IMR-90 (cell line): ENCODE measurements around the gene DNM3. TPM values are rescaled to one million over a fixed set of nuclear protein-coding genes. Genes with fewer than 3 reads are reported as not detected.

Experiments used
- ATAC-seq: fragments of 200-7000 bp; cut with Tn5 transposase; 2 replicates; pipeline ENCODE4 v1.9.1; 2020; ENCODE audit warnings: low read depth, mild to moderate bottlenecking, moderate library complexity
- BruUV-seq: library from RNA; stranded (reverse); fragments of 400-500 nt; replicated peaks from 2 replicates; lab custom pipeline; 2021; lab: Mats Ljungman, UMichigan
- CTCF ChIA-PET: fragments of 300-600 bp; formaldehyde crosslinking; extraction: SDS; loops from one replicate; lab custom pipeline; 2021; ENCODE audit warnings: antibody characterized with exemption; lab: Yijun Ruan, JAX
- POLR2A ChIA-PET: fragments of 300-600 bp; sonication (Branson Sonifier 250); formaldehyde crosslinking; loops from one replicate; lab custom pipeline; 2022; ENCODE audit warnings: antibody characterized with exemption; ENCODE audit not compliant: unreplicated experiment; lab: Charles Lee
- DNase-seq: peaks from one replicate; pipeline ENCODE4 v3.0.0; 2013
- H2AFZ ChIP-seq: replicated peaks from 2 replicates; pipeline ENCODE3; 2013; ENCODE audit warnings: low read length, mild to moderate bottlenecking; ENCODE audit not compliant: poor library complexity
- H2AK5ac ChIP-seq: 2 replicates; pipeline ENCODE4 v1.6.1; 2013; ENCODE audit warnings: low read depth, low read length, inconsistent platforms
- H2AK9ac ChIP-seq: replicated peaks from 2 replicates; pipeline ENCODE3; 2013; ENCODE audit warnings: mild to moderate bottlenecking, low read depth, low read length, moderate library complexity; ENCODE audit not compliant: poor library complexity
- H2BK120ac ChIP-seq: 2 replicates; pipeline ENCODE4 v1.6.1; 2013; ENCODE audit warnings: low read depth, low read length, inconsistent platforms
- H2BK15ac ChIP-seq: 3 replicates; pipeline ENCODE4 v1.6.1; 2013; ENCODE audit warnings: low read depth, low read length, inconsistent platforms
- H2BK20ac ChIP-seq: 2 replicates; pipeline ENCODE4 v1.6.1; 2013; ENCODE audit warnings: low read depth, mild to moderate bottlenecking, inconsistent platforms, low read length, moderate library complexity
- H2BK5ac ChIP-seq: 2 replicates; pipeline ENCODE4 v1.6.1; 2013; ENCODE audit warnings: mild to moderate bottlenecking, low read depth, low read length, inconsistent platforms; ENCODE audit not compliant: poor library complexity, severe bottlenecking
- H3K14ac ChIP-seq: replicated peaks from 2 replicates; pipeline ENCODE4 v1.6.1; 2013; ENCODE audit warnings: low read depth, low read length, inconsistent platforms
- H3K18ac ChIP-seq: 2 replicates; pipeline ENCODE4 v1.6.1; 2013; ENCODE audit warnings: low read depth, low read length, control low read depth
- H3K23ac ChIP-seq: 2 replicates; pipeline ENCODE4 v1.6.1; 2013; ENCODE audit warnings: low read depth, low read length, inconsistent platforms
- H3K27ac ChIP-seq: 2 replicates; pipeline ENCODE4 v1.5.1; 2013; ENCODE audit warnings: mild to moderate bottlenecking, control low read depth, low read length; ENCODE audit not compliant: insufficient read depth
- H3K27me3 ChIP-seq: 2 replicates; pipeline ENCODE4 v1.6.1; 2013; ENCODE audit warnings: low read length; ENCODE audit not compliant: control insufficient read depth, insufficient read depth
- H3K36me3 ChIP-seq: 2 replicates; pipeline ENCODE4 v1.6.1; 2013; ENCODE audit warnings: low read length, mixed read lengths; ENCODE audit not compliant: control insufficient read depth, insufficient read depth
- H3K4ac ChIP-seq: 2 replicates; pipeline ENCODE4 v1.6.1; 2013; ENCODE audit warnings: low read depth, low read length, inconsistent platforms
- H3K4me1 ChIP-seq: 2 replicates; pipeline ENCODE4 v1.6.1; 2013; ENCODE audit warnings: low read length, mixed read lengths; ENCODE audit not compliant: control insufficient read depth, insufficient read depth
- H3K4me2 ChIP-seq: 2 replicates; pipeline ENCODE4 v1.6.1; 2013; ENCODE audit warnings: low read depth, mild to moderate bottlenecking, control low read depth, low read length, moderate library complexity
- H3K4me3 ChIP-seq: 2 replicates; pipeline ENCODE4 v1.5.1; 2013; ENCODE audit warnings: low read depth, mild to moderate bottlenecking, control low read depth, low read length, moderate library complexity; ENCODE audit not compliant: insufficient read depth
- H3K56ac ChIP-seq: 2 replicates; pipeline ENCODE4 v1.6.1; 2013; ENCODE audit warnings: low read length, inconsistent platforms; ENCODE audit not compliant: insufficient read depth; ENCODE audit errors: extremely low read depth
- H3K79me1 ChIP-seq, 2 experiments: 2 replicates each; pipeline ENCODE4 v1.6.1; 2013; ENCODE audit warnings: low read length in 2 of 2, inconsistent platforms in 1 of 2, low read depth in 1 of 2
- H3K9ac ChIP-seq: 2 replicates; pipeline ENCODE4 v1.6.1; 2013; ENCODE audit warnings: low read depth, low read length, control low read depth
- H3K9me1 ChIP-seq: 2 replicates; pipeline ENCODE4 v1.6.1; 2013; ENCODE audit warnings: low read length, inconsistent platforms; ENCODE audit not compliant: insufficient read depth
- H3K9me3 ChIP-seq: 2 replicates; pipeline ENCODE4 v1.6.1; 2013; ENCODE audit warnings: low read length; ENCODE audit not compliant: control insufficient read depth, insufficient read depth
- H4K20me1 ChIP-seq: 2 replicates; pipeline ENCODE4 v1.6.1; 2013; ENCODE audit warnings: low read length, inconsistent platforms; ENCODE audit not compliant: insufficient read depth
- H4K5ac ChIP-seq: 2 replicates; pipeline ENCODE4 v1.6.1; 2013; ENCODE audit warnings: mild to moderate bottlenecking, low read depth, low read length, control low read depth
- H4K8ac ChIP-seq, 2 experiments: 2 replicates each; pipeline ENCODE4 v1.6.1; 2013; ENCODE audit warnings: low read depth in 2 of 2, low read length in 2 of 2, control low read depth in 1 of 2, inconsistent platforms in 1 of 2
- H4K91ac ChIP-seq: 2 replicates; pipeline ENCODE4 v1.6.1; 2013; ENCODE audit warnings: low read depth, low read length, inconsistent platforms; ENCODE audit not compliant: insufficient read depth
- BHLHE40 ChIP-seq: fragments of 150-350 bp; IDR thresholded peaks from 2 replicates; pipeline ENCODE4 v1.6.1; 2016; ENCODE audit warnings: mild to moderate bottlenecking, low read depth, low read length
- CEBPB ChIP-seq: IDR thresholded peaks from 2 replicates; pipeline ENCODE4 v1.6.1; 2012; ENCODE audit warnings: low read depth, low read length, improper control_type of control experiment
- CHD1 ChIP-seq: IDR thresholded peaks from 2 replicates; pipeline ENCODE4 v1.6.1; 2012; ENCODE audit warnings: low read depth, low read length, improper control_type of control experiment
- CTCF ChIP-seq: conservative IDR thresholded peaks from 2 replicates; pipeline ENCODE4 v1.5.1; 2012; ENCODE audit warnings: mild to moderate bottlenecking, low read depth, low read length, improper control_type of control experiment
- ELK1 ChIP-seq: fragments of 150-350 bp; IDR thresholded peaks from 2 replicates; pipeline ENCODE4 v1.6.1; 2016; ENCODE audit warnings: low read depth, mild to moderate bottlenecking, low read length, moderate library complexity, borderline replicate concordance
- FOS ChIP-seq: fragments of 150-350 bp; IDR thresholded peaks from 2 replicates; pipeline ENCODE4 v1.6.1; 2016; ENCODE audit warnings: low read depth, low read length
- MAFK ChIP-seq: IDR thresholded peaks from 2 replicates; pipeline ENCODE4 v1.6.1; 2012; ENCODE audit warnings: low read depth, low read length, improper control_type of control experiment
- MAZ ChIP-seq: IDR thresholded peaks from 2 replicates; pipeline ENCODE4 v1.6.1; 2012; ENCODE audit warnings: low read depth, mild to moderate bottlenecking, low read length, improper control_type of control experiment, moderate library complexity, borderline replicate concordance
- MXI1 ChIP-seq: IDR thresholded peaks from 2 replicates; pipeline ENCODE4 v1.6.1; 2012; ENCODE audit warnings: low read depth, mild to moderate bottlenecking, low read length, moderate library complexity, borderline replicate concordance
- NFE2L2 ChIP-seq: fragments of 150-350 bp; IDR thresholded peaks from 2 replicates; pipeline ENCODE4 v1.6.1; 2016; ENCODE audit warnings: low read depth, mild to moderate bottlenecking, low read length
- POLR2A ChIP-seq: IDR thresholded peaks from 2 replicates; pipeline ENCODE4 v1.6.1; 2012; ENCODE audit warnings: mild to moderate bottlenecking, low read depth, low read length
- RAD21 ChIP-seq: IDR thresholded peaks from 2 replicates; pipeline ENCODE4 v1.6.1; 2012; ENCODE audit warnings: low read length, improper control_type of control experiment
- RCOR1 ChIP-seq: IDR thresholded peaks from 2 replicates; pipeline ENCODE4 v1.6.1; 2012; ENCODE audit warnings: mild to moderate bottlenecking, low read length, improper control_type of control experiment; ENCODE audit not compliant: insufficient replicate concordance
- RFX5 ChIP-seq: IDR thresholded peaks from 2 replicates; pipeline ENCODE4 v1.8.0; 2012; ENCODE audit warnings: low read depth, mild to moderate bottlenecking, low read length, moderate library complexity
- SMC3 ChIP-seq: fragments of 150-350 bp; IDR thresholded peaks from 2 replicates; pipeline ENCODE4 v1.6.1; 2016; ENCODE audit warnings: low read depth, mild to moderate bottlenecking, antibody characterized with exemption, low read length, moderate library complexity
- dilution Hi-C: fragments of 300-500 bp; cut with HindIII; formaldehyde crosslinking; loops from one replicate; pipeline ENCODE4 v1.14.3; 2018; ENCODE audit warnings: low sequenced_read_pairs; ENCODE audit not compliant: unreplicated experiment
- in situ Hi-C: fragments of 300-500 bp; cut with MboI; formaldehyde crosslinking; loops from 3 replicates; pipeline ENCODE4 v1.14.3; 2019; ENCODE audit warnings: low sequenced_read_pairs, inconsistent platforms, mixed read lengths
- intact Hi-C: fragments of 100-400 bp; cut with micrococcal nuclease; formaldehyde crosslinking; loops from 2 replicates; pipeline ENCODE4 v1.10.0; 2022
- polyA plus RNA-seq, 3 experiments: library from polyadenylated mRNA; depleted of rRNA; stranded (reverse); fragments of >200 nt; gene quantifications; 2 replicates each; pipeline ENCODE4 v1.2.3, GENCODE V29; 2012; ENCODE audit warnings: low replicate concordance in 1 of 3
- total RNA-seq: library from RNA; depleted of rRNA; stranded (reverse); fragments of >200 nt; gene quantifications from 2 replicates; pipeline ENCODE4 v1.2.3, GENCODE V29; 2012
- TF ChIP-seq, protein P1 (sequence below): fragments of 150-350 bp; IDR thresholded peaks from 2 replicates; pipeline ENCODE4 v1.6.1; 2017; ENCODE audit warnings: mild to moderate bottlenecking, antibody characterized with exemption, low read length, low read depth

The DNM3 gene
- total and polyA plus RNA-seq, 2 of the 4 experiments (the other 2 are of a cell fraction): 0.36 TPM

DNA sequence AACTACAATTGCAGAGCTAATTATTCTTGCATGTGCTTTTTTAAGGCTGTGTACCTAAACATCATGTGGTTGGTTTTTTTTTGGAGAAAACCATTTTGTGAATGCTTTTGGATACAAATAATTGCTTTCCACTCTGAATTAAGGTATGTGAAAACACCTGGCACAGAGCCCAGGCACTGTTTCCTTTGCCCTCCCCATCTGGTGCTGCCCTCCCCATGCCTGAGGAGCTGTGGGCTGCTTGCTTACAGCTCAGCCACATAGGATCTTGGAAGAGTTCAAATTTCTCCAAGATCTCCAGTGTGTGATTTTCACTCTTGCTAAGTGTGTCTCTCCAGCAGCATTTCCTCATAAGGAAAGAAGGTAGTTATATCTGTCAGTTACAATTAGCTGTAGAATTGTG lies 27.8 kb downstream of the DNM3 start:
- dilution Hi-C loops (no loop called here), in situ Hi-C loops (no loop called here), intact Hi-C loops (no loop called here)
- Histone ChIP-seq H3K9me3 (no peaks in the 10 kb centered on the region), H2AFZ (no peak overlapping the region), H2BK5ac (no peak overlapping the region), H3K56ac (no peak overlapping the region), H3K9me1 (no peaks in the 10 kb centered on the region), H3K4me3 (no peak overlapping the region), H3K18ac (no peak overlapping the region), H4K91ac (no peak overlapping the region), H3K9ac (no peak overlapping the region), H3K27ac (no peak overlapping the region), H3K4ac (no peak overlapping the region), H3K36me3 (no peaks in the 10 kb centered on the region), H3K4me2 (no peak overlapping the region), H3K27me3 (peaks cover 2% of the 10 kb centered on the region; the same call in 1 of the 2 replicates), H4K5ac (no peak overlapping the region), H2BK120ac (no peak overlapping the region), H4K20me1 (no peaks in the 10 kb centered on the region), H2BK15ac (no peak overlapping the region), H4K8ac (no peak overlapping the region), H3K4me1 (no peaks in the 10 kb centered on the region), H3K79me1 (no peaks in the 10 kb centered on the region), H2BK20ac (no peak overlapping the region), H2AK5ac (no peak overlapping the region), H3K23ac (no peak overlapping the region), H3K14ac (no peak overlapping the region), H2AK9ac (no peak overlapping the region)
- DNase-seq (no peak), ATAC-seq (no peak)
- TF ChIP-seq BHLHE40 (no peak), CEBPB (no peak), SMC3 (no peak), NFE2L2 (no peak), MAZ (no peak), CHD1 (no peak), POLR2A (no peak), RAD21 (no peak), RCOR1 (no peak), ELK1 (no peak), CTCF (no peak), RFX5 (no peak), MAFK (no peak), MXI1 (no peak), FOS (no peak)
- TF ChIP-seq, protein P1, sequence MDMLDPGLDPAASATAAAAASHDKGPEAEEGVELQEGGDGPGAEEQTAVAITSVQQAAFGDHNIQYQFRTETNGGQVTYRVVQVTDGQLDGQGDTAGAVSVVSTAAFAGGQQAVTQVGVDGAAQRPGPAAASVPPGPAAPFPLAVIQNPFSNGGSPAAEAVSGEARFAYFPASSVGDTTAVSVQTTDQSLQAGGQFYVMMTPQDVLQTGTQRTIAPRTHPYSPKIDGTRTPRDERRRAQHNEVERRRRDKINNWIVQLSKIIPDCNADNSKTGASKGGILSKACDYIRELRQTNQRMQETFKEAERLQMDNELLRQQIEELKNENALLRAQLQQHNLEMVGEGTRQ: no peak
- ChIA-PET CTCF (no interaction called here), POLR2A (no interaction called here)
- no TSS peak for BruUV-seq
